Chondrocyte (in vitro differentiated cells): Measurements from ENCODE around the gene TAPBP. TPM values are rescaled to one million over a fixed set of nuclear protein-coding genes. Genes with fewer than 3 reads are reported as not detected.
"Not testable (repeated sequence)": the region's sequence is repeated elsewhere in the genome, so short reads cannot be mapped to it uniquely, and the experiment has no call there.

Experiments used
- DNase-seq: peaks from one replicate; pipeline ENCODE4 v3.0.0; 2021; ENCODE audit warnings: mixed read lengths, low spot score
- H3K27ac Mint-ChIP-seq: one replicate; pipeline ENCODE4 v1.8.0; 2021; ENCODE audit warnings: mild to moderate bottlenecking, moderate library complexity, mixed read lengths; ENCODE audit not compliant: unreplicated experiment
- H3K27me3 Mint-ChIP-seq: 2 replicates; pipeline ENCODE4 v1.8.0; 2021; ENCODE audit warnings: low read depth, mixed read lengths
- H3K36me3 Mint-ChIP-seq: 2 replicates; pipeline ENCODE4 v1.8.0; 2021; ENCODE audit warnings: low read depth, mixed read lengths
- H3K4me1 Mint-ChIP-seq: 2 replicates; pipeline ENCODE4 v1.8.0; 2021; ENCODE audit warnings: low read depth, mild to moderate bottlenecking, mixed read lengths
- H3K4me3 Mint-ChIP-seq: one replicate; pipeline ENCODE4 v1.8.0; 2021; ENCODE audit warnings: mild to moderate bottlenecking, moderate library complexity, mixed read lengths; ENCODE audit not compliant: unreplicated experiment
- H3K9me3 Mint-ChIP-seq: 2 replicates; pipeline ENCODE4 v1.8.0; 2021; ENCODE audit warnings: low read depth, mixed read lengths
- total RNA-seq: library from RNA; stranded (reverse); gene quantifications from 3 replicates; pipeline ENCODE4 v1.2.1, GENCODE V29; 2021
- TF ChIP-seq, protein P1 (sequence below): fragments of 200-600 bp; sonication (generic); IDR thresholded peaks from 2 replicates; pipeline ENCODE4 v1.5.0; 2021; ENCODE audit warnings: antibody characterized with exemption, mild to moderate bottlenecking, moderate library complexity

TAPBP gene
- total RNA-seq, 1 donor from 2014 or later = 86.2 TPM

DNA sequence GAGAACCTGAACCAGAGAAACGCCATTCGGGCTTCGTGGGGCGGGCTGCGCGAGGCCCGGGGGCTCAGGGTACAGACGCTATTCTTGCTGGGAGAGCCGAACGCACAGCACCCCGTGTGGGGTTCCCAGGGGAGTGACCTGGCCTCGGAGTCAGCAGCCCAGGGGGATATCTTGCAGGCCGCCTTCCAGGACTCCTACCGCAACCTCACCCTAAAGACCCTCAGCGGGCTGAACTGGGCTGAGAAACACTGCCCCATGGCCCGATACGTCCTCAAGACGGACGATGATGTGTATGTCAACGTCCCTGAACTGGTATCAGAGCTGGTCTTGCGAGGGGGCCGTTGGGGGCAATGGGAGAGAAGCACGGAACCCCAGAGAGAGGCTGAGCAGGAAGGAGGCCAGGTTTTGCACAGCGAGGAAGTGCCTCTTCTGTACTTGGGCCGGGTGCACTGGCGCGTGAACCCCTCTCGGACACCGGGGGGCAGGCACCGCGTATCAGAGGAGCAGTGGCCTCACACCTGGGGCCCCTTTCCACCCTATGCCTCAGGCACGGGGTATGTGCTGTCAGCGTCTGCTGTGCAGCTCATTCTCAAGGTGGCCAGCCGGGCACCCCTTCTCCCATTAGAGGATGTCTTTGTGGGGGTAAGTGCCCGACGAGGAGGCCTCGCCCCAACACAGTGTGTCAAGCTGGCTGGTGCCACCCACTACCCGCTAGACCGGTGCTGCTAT lies 36.1 kb downstream of the TAPBP start:
- Mint-ChIP-seq H3K4me3 (peak overlapping the region; percentile 78), H3K27ac (peak overlapping the region; percentile 83), H3K9me3 (no peaks in the 10 kb centered on the region), H3K27me3 (no peaks in the 10 kb centered on the region), H3K4me1 (peaks cover 47% of the 10 kb centered on the region), H3K36me3 (peaks cover 20% of the 10 kb centered on the region)
- peak; percentile 91 for DNase-seq
- TF ChIP-seq, protein P1, sequence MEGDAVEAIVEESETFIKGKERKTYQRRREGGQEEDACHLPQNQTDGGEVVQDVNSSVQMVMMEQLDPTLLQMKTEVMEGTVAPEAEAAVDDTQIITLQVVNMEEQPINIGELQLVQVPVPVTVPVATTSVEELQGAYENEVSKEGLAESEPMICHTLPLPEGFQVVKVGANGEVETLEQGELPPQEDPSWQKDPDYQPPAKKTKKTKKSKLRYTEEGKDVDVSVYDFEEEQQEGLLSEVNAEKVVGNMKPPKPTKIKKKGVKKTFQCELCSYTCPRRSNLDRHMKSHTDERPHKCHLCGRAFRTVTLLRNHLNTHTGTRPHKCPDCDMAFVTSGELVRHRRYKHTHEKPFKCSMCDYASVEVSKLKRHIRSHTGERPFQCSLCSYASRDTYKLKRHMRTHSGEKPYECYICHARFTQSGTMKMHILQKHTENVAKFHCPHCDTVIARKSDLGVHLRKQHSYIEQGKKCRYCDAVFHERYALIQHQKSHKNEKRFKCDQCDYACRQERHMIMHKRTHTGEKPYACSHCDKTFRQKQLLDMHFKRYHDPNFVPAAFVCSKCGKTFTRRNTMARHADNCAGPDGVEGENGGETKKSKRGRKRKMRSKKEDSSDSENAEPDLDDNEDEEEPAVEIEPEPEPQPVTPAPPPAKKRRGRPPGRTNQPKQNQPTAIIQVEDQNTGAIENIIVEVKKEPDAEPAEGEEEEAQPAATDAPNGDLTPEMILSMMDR = no peak

DNA sequence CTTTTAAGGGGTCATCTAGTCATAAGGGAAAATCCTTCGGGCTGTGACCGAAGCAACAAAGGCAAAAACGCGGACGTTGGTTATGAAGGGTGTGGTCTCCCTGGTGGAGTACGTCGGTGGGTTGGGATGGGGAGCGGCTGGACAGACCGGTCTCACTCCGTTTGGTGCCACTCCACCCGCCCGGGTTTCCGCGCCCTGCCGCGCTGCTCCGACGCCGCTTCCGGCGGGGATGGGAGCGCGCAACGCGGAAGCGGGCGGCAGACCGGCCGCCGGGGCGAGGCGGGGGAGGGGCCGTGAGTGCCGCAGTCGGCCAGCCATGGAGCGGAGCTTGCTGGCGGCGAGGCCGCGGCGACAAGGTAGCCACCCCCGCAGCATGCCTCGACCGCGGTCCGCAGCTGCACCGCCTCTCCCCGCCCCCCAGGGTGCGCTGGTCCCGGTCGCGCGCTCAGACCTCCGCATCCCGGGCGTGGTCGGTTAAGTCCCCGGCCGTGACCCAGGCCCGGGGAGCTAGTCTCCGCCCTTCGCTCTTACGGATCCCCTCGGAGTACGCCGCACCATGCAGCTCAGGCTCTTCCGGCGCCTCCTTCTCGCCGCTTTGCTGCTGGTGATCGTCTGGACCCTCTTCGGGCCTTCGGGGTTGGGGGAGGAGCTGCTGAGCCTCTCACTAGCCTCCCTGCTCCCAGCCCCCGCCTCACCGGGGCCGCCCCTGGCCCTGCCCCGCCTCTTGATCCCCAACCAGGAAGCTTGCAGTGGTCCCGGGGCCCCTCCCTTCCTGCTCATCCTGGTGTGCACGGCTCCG lies 36.8 kb downstream of the TAPBP start, which contains the start of gene B3GALT4:
TSS of gene B3GALT4 (plus strand) at position 260 of the 799 bp plus-strand sequence. CDS start at position 557, 297 bp downstream.
- TF ChIP-seq, protein P1 = peak; percentile 77
- Mint-ChIP-seq H3K36me3 (peaks cover 24% of the 10 kb centered on the region), H3K4me1 (peaks cover 53% of the 10 kb centered on the region), H3K27ac (peak within 1 kb of the TSS; percentile 83), H3K27me3 (no peaks in the 10 kb centered on the region), H3K9me3 (no peaks in the 10 kb centered on the region), H3K4me3 (peak within 1 kb of the TSS; percentile 78)
- peak; percentile 89 for DNase-seq

DNA sequence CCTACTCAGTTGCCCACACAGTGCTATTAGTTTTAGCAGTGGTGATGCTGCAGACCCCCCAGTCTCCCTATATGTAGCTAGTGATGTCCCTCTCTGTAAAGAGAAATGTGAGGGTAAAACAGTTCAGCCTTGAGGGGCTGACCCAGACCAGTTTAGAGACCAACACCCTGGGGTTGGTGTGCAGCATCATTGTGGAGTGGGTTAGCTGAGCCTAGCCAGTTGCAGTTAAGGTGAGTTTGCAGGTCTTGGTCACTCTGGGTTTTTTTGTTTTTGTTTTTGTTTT lies 37.4 kb downstream of the TAPBP start:
- DNase-seq = no peak
- Mint-ChIP-seq H3K4me1 (peaks cover 53% of the 10 kb centered on the region), H3K9me3 (no peaks in the 10 kb centered on the region), H3K4me3 (peak overlapping the region; percentile 73), H3K27me3 (no peaks in the 10 kb centered on the region), H3K36me3 (peaks cover 24% of the 10 kb centered on the region), H3K27ac (peak overlapping the region; percentile 78)
- TF ChIP-seq, protein P1 = no peak

DNA sequence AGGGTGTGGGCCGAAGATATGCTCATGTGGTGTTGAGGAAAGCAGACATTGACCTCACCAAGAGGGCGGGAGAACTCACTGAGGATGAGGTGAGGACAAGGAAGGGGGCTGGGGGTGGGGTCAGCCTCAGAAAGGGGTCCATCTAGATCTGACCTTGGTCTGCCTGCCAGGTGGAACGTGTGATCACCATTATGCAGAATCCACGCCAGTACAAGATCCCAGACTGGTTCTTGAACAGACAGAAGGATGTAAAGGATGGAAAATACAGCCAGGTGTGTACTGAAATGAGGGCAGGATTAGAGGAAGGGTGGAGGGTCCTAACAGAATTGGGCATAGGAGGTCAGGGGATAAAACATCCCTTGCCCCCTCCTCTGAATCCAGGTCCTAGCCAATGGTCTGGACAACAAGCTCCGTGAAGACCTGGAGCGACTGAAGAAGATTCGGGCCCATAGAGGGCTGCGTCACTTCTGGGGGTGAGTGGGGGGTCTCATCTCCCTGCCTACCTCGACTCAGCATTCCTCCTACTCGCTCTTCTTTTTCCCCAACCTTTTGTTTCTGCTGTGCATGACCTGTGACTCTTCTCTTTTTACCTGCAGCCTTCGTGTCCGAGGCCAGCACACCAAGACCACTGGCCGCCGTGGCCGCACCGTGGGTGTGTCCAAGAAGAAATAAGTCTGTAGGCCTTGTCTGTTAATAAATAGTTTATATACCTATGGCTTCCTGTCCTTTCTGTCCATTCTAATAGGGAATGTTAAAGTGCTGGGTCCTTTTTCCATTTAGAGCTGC lies 37.9 kb downstream of the TAPBP start:
- peaks cover 24% of the 10 kb centered on the region for H3K36me3 Mint-ChIP-seq
- peak overlapping the region; percentile 73 for H3K4me3 Mint-ChIP-seq
- DNase-seq, H3K9me3 Mint-ChIP-seq, H3K27me3 Mint-ChIP-seq: not testable (repeated sequence)
- H3K4me1 Mint-ChIP-seq = peaks cover 57% of the 10 kb centered on the region
- H3K27ac Mint-ChIP-seq = peak overlapping the region; percentile 78

DNA sequence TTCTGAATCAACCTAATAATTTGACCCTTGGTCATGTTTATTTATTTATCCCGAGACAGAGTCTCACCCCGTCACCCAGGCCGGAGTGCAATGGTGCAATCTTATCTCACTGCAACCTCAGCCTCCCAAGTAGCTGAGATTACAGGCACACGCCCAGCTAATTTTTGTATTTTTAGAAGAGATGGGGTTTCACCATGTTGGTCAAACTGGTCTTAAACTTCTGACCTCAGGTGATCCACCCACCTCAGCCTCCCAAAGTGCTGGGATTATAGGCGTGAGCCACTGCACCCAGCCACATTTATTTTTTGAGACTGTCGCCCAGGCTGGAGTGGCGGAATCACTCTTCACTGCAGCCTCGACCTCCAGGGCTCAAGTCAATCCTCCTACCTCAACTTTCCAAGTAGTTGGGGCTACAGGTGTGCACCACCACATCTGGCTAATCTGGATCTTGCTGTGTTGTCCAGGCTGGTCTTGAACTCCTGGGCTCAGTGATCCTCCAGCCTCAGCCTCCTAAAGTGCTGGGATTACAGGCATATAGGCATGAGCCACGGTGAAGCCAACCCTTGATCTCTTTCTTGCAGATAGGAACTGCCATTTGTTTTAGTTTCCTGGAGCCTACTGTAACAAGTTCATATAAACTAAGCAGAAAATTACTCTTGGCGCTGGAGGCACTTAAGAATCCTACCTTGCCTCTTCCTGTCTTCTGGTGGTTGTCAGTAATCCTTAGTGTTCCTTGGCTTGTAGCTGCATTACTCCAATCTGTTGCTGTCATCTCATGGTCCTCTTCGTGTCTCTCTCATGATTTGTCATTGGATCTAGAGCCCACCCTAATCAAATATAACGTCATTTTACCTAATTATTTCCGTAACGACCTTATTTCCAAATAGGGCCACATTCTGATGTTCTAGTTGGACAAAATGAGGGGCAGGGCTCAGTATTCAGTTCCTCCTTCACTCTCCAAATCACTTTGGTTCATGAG lies 39.7 kb downstream of the TAPBP start:
- Mint-ChIP-seq H3K4me3 (peak overlapping the region; percentile 94), H3K36me3 (peaks cover 23% of the 10 kb centered on the region), H3K27ac (peak overlapping the region; percentile 100), H3K9me3 (no peaks in the 10 kb centered on the region), H3K27me3 (no peaks in the 10 kb centered on the region), H3K4me1 (peaks cover 67% of the 10 kb centered on the region)
- TF ChIP-seq, protein P1 = no peak
- no peak for DNase-seq
